RCC 7860 (cell line): ENCODE results near the gene PSMB11.

ENCODE experiments used
- DNase-seq: peaks from one replicate; pipeline ENCODE4 v3.0.0-alpha.2; 2015; ENCODE audit warnings: low spot score
- FAIRE-seq: peaks from 2 replicates; lab custom pipeline; 2012; peaks lifted over from hg19 to GRCh38; lab: Jason Lieb, UNC

PSMB11 gene

DNA sequence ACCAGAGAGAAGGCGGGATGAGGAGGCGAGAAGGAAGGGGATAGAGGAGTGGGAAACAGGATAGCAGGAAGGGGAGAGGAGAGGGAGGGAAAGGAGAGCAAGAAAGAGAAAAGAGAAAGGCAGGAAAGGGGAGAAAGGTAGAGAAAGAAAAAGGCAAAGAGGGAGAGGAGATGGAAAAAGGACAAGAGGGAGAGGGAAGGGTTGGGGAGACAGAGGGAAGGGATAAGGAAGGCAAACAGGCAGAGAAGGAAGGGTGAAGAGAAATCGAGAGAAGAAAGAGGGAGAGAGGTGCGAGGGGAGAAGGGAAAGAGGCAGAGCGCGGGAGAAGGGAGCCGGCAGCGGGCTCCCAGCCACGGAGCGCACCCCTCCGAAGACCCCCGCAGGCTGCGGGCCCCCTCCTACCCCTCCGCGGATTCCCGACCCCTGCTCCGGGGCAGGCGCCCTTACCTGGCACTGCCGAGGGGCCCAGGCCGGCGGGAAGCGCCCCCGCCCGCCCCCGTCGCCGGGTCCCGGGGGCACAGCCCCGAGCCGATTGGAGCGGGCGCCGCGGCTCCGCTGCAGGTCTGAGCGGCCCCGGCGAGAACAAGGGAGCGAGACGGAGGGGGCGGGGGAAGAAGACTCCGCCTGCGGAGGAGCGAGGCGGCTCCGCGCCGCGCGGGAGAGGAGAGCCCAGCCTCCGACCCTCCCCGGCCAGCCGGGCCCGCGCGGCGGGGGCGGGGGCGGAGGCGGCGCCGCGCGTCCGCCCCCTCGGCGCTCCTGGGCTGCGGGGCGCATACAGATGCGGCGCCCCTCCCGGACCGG, 15.1 kb downstream of the PSMB11 start, which contains the start of gene CDH24:
TSS of gene CDH24 (minus strand) at position 565 of the 801 bp plus-strand sequence. CDS start 1,787 bp downstream, outside the sequence.
- DNase-seq (peak; percentile 31), FAIRE-seq (no peak)

- peak; percentile 51 for DNase-seq
- no peak for FAIRE-seq
Measured at GRCh38 chr14:23057757-23058653, 16.0 kb downstream of the PSMB11 start.

- FAIRE-seq: no peak
Measured at GRCh38 chr14:23058654-23059504, 16.9 kb downstream of the PSMB11 start.

DNA sequence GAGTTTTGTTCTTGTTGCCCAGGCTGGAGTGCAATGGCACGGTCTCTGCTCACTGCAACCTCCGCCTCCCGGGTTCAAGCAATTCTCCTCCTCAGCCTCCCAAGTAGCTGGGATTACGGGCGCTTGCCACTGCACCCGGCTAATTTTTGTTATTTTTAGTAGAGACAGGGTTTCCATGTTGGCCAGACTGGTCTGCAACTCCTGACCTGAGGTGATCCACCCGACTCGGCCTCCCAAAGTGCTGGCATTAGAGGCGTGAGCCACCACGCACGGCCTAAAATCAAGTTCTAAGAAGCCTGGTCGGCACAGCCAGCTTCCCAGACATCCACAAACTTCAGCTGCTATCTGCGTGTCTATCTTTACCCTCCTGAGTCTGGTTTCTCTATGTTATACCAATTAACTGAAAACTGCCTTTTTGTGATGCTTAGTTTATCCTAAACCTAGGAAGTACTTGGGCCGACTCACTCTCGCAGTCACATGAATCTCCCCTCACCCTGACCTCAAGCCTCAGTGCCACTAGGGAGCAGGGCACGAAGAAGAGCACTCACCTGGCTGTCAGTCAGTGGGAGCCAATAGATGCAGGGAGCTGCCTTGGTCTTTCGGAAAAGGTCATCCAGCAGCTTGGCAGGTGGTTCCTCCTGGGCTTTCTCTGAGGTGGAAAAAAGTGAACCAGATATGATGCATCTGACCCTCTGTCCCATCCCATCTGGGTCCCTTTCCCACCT, 18.7 kb downstream of the PSMB11 start:
- no peak for FAIRE-seq
- DNase-seq: no peak

More at GRCh38 chr14:23058654-23059504, 16.9 kb downstream of the PSMB11 start:
- DNase-seq: no peak

DNA sequence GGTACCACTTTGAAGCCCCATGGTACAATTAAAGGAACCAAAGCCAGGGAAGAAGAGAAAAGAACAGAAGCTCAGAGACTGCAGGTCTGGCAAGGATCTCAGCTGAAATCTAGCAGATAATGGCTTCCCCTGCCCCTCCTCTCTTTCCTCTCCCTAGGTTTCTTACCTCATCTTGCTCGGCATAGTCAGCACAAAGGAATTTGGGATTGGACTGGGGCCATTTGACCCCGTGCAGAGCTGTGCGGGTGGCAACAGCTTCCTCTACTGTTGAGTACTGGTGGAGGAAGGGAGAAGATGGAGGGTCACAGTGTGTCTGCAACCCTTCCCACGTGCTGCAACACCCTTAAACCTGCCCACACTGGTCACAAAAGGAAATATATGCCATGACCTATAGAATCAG, 20.0 kb downstream of the PSMB11 start:
- peak; percentile 76 for FAIRE-seq
- DNase-seq: peak; percentile 80

GRCh38 chr14:23063601-23064000, 21.6 kb downstream of the PSMB11 start:
- FAIRE-seq (no peak), DNase-seq (no peak)

DNA sequence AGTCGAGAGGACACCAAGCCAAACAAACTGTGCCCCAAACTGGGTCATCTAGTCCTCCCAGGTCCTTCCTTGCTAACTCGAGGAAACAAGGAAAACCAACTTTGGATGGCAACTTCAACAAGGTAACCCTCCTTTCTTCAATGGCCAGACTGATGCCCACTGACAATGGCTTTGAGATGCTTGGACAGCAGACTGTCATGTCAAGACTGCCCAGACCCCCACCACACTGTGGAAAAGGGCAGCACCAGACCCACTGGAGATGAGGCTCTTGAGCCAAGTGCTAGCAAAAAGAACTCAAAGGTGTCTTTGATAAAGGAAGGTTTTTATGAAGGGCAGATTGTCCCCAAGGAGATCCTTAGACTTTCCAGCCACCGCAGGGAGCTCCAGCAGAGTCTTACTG, 24.4 kb downstream of the PSMB11 start:
- FAIRE-seq (no peak), DNase-seq (no peak)

- DNase-seq: no peak
- FAIRE-seq: no peak
Measured at GRCh38 chr14:23066855-23067744, 25.1 kb downstream of the PSMB11 start.

DNA sequence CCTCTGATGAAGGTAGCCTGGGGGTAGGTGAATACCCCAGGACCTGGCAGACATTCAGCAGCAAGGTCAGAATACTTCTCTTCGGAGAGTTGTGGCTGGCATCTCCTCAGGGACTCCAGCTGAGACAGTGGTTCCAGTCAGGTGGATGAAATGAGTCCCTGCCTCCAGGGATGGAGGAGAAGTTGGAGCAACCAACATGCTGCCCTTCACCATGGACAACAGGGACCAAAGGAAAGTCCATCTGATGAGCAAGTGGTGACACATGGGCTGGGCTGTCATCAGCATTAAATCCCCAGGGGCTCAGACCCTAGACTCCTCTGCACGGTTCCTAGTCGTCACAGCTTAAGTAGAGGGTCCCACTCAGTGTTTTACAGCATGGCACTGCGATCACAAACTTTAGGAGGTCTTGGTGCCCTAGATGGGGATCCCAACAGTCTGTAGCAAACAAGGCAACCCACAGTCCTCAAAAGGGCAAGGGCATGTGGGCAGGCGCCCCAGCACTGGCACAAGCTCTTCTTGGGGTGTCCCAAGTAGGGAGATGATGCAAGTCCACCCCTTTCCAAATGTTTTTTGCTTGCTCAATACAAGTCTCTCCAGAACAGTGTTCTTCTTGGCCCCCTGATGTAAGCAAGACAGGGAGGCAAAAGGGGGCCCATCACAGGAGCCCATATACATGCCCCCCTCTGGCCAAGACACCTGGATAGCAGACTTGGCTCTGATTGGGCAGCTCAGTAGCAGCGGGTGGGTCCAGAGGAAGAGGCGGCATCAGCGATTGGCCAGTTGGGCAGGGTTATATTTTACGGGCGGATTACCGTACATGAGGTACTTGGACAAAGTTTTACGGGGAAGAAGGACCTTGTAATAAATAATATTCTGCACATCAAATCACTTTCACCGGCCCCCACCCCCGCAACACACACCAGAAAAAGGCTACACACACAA, 26.1 kb downstream of the PSMB11 start:
- FAIRE-seq (no peak), DNase-seq (no peak)

- peak; percentile 72 for DNase-seq
- peak; percentile 12 for FAIRE-seq
Measured at GRCh38 chr14:23068789-23069412, 26.9 kb downstream of the PSMB11 start.

- FAIRE-seq (no peak), DNase-seq (no peak)
Measured at GRCh38 chr14:23069413-23069806, 27.4 kb downstream of the PSMB11 start.

DNA sequence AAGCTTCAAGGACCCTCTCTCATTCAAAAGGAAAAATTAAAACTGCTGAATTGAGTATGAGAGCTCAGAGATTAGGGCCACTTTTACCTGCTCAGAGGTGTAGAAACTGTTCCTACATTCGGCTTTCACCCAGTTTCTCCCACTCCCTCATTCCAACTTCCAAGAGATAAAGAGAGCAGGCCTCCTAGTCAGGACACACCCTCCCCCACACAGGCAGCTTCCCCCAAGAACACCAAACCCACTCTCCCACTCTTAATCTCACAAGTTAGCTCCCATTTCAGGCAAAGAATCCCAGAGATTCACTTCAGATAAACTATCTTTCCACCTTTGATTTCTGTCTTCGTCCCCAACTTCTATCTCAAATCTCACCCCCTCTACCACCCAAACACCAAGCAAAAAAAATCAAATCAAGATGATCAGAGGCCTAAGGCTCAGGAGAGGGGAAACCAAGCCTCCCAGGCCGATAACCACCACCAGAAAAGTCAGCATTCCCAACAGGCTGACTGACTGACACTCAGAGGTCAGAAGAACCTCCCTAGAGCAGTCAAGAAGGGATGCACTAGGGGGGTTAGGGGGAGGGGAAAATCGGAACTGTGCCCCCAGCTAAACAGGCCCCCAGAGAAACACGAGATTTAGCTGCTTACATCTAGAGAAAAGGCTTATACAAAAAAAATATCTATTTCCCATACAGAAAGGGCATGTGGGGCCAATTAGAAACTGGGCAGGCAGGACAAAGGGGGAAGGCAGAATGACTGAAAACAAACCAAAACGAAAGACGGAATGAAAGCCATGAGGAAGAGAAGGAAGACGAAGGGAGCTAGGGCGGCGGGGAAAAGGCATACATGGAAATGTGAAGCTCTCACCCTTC, 28.5 kb downstream of the PSMB11 start:
- no peak for FAIRE-seq

DNA sequence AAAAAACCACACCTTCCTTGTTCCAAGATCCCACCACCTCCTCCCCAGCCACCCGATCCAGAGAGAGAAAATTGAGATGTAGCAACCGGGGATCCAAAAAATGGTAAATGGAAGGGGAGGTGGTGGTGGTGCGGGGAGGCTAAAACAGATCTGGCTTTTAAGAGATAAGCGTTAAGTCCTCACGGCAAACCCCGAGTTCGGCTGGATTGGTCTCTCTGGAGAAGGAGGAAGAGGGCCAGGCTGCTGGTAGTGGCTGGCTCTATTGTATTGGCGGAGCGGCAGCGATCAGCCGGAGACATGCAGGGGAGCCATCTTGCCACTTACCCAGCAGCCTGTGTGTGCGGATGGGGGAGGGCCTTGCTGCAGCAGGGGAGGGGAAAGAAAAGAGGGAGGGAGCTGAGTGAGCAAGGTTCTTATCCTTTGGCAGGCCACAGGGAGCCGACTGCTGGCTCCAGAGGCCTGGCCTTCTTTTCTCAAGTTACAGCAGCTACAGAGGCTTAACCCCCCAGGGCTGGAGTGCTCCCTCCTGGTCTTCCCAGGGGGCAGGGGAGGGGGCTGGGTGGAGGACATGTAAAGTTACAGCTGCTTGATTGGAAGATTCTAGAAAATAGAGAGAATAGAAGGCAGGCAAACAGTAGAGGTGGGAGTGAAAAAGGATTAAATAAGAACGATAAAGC, 29.4 kb downstream of the PSMB11 start:
- DNase-seq (peak; percentile 62), FAIRE-seq (no peak)

More for the DNA sequence above, 28.5 kb downstream of the PSMB11 start:
- no peak for DNase-seq

DNA sequence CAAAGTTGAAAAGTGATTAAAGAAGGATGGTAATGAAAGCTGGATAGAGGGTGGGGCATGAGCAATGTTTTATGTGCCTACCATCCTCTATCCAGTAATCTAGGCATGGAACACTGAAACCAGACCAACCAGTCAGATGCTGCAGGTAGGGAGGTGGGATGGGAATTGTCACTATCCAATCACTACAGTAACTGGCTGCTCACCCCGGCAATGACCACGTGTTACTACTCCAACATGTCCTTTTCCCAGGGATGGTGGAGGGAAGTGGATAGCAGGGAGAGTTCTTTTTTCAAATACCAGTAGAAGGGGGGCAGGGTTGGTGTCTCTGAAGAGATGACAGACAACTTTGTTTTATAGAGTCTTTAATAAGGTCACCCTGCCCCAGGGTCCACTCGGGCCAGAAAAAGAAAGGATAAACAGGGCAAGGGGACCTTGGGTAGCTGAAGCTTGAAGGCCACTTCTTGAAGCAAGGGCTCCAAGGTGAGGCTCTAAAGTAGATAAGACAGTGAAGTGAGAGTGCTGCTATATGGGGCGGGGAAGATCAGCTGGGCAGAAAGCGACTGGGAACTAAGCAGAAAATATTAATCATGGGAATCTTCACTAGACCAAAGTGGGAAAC, 30.0 kb downstream of the PSMB11 start:
- no peak for FAIRE-seq
- DNase-seq: no peak

DNA sequence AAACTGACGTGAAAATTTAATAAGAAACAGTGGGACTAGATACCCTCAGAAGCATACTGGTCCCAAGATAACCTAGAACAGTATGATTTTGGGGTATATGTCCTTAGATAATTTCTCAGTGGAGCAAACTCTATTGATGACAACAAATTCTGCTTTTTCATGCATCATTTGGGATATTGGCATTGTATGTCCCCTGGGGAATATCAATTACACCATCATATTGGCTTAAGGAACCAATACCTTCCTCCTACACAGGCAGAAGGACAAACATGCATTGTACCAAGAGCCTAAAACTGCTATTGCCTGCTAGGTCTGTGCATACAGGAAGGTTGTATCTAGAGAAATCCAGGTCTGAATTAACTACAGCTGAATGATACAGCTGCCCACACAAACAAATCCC, 32.9 kb downstream of the PSMB11 start:
- no peak for FAIRE-seq
- no peak for DNase-seq
